Measurements from ENCODE around the gene ATP6V0C. TPM values are rescaled to one million over a fixed set of nuclear protein-coding genes. Genes with fewer than 3 reads are reported as not detected.

Gene ATP6V0C
- total RNA-seq, 4 donors from 2014 or later = 22.1 to 84.2 (median 56.2) TPM

MicroRNAs within 50 kb of the gene (microRNA counts, 767-probe panel; counts per million panel counts)
- 356 to 448 counts per million in 2 donors for microRNA hsa-miR-3178

Small RNA genes lying within 50 kb of the gene (microRNA-seq; reads per million reads assigned to microRNA genes)
- gene MIR3178 (ENCODE audit: borderline replicate concordance in 2 of 2) (0 reads per million in 2 donors), gene MIR6768 (ENCODE audit: borderline replicate concordance in 2 of 2) (0 reads per million in 2 donors)

Other genes starting within 250 kb of the ATP6V0C start
- 100 to 1,000 TPM; 158 to 222 (median 172) TPM for gene RNPS1, start 245.8 kb upstream of the ATP6V0C start, total RNA-seq
- gene ABCA3, start 173.2 kb upstream of the ATP6V0C start, total RNA-seq = 10 to 100 TPM in 3 of 4 donors, 1 to 10 TPM in 1; 2.7 to 15.0 (median 10.9) TPM
- gene CCNF, start 84.5 kb upstream of the ATP6V0C start, total RNA-seq = 1 to 10 TPM; 1.8 to 3.6 (median 2.4) TPM
- under 1 TPM in 2 of 4 donors, not detected in 2; 0.33 to 0.91 TPM for gene TEDC2, start 53.8 kb upstream of the ATP6V0C start, total RNA-seq
- gene NTN3, start 42.7 kb upstream of the ATP6V0C start, total RNA-seq = not detected
- gene TBC1D24, start 38.8 kb upstream of the ATP6V0C start, total RNA-seq = 10 to 100 TPM in 2 of 4 donors, 1 to 10 TPM in 2; 8.7 to 14.8 (median 9.9) TPM
- gene AMDHD2, start 6.4 kb downstream of the ATP6V0C start, total RNA-seq = 10 to 100 TPM; 12.3 to 18.1 (median 13.7) TPM
- not detected for gene CEMP1, start 17.5 kb downstream of the ATP6V0C start, total RNA-seq
- 10 to 100 TPM; 24.5 to 42.4 (median 34.7) TPM for gene PDPK1, start 24.1 kb downstream of the ATP6V0C start, total RNA-seq
- 10 to 100 TPM; 13.6 to 23.8 (median 14.7) TPM for gene KCTD5, start 168.6 kb downstream of the ATP6V0C start, total RNA-seq
- gene PRSS27, start 206.3 kb downstream of the ATP6V0C start, total RNA-seq = under 1 TPM in 2 of 4 donors, not detected in 2; 0.49 to 0.55 TPM
- gene SRRM2, start 238.7 kb downstream of the ATP6V0C start, total RNA-seq = 100 to 1,000 TPM; 151 to 205 (median 164) TPM

All from gastrocnemius medialis (tissue), 4 donors.